Measurements from ENCODE around the gene ADGRL4.

- TF ChIP-seq CTCF (IDR thresholded peaks at IDR 0.05) (no peak), JUNB (IDR thresholded peaks at IDR 0.05) (no peak), KDM1A (IDR thresholded peaks at IDR 0.05; ENCODE audit: low read depth) (no peak), POLR2A (IDR thresholded peaks at IDR 0.05; ENCODE audit: low read length) (no peak), SMC3 (IDR thresholded peaks at IDR 0.05) (no peak), CHD2 (IDR thresholded peaks at IDR 0.05; ENCODE audit: low read length, partially characterized antibody) (no peak), JUN (IDR thresholded peaks at IDR 0.05) (no peak), PBX3 (IDR thresholded peaks at IDR 0.05) (no peak), EHMT2 (IDR thresholded peaks at IDR 0.05; ENCODE audit: low read depth) (no peak), HES2 (IDR thresholded peaks at IDR 0.05) (no peak), CBX8 (IDR thresholded peaks at IDR 0.05) (no peak)
- TF ChIP-seq, protein P1, sequence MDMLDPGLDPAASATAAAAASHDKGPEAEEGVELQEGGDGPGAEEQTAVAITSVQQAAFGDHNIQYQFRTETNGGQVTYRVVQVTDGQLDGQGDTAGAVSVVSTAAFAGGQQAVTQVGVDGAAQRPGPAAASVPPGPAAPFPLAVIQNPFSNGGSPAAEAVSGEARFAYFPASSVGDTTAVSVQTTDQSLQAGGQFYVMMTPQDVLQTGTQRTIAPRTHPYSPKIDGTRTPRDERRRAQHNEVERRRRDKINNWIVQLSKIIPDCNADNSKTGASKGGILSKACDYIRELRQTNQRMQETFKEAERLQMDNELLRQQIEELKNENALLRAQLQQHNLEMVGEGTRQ (IDR thresholded peaks at IDR 0.05): no peak
- TF ChIP-seq, protein P2, sequence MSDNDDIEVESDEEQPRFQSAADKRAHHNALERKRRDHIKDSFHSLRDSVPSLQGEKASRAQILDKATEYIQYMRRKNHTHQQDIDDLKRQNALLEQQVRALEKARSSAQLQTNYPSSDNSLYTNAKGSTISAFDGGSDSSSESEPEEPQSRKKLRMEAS (IDR thresholded peaks at IDR 0.05): no peak
These were observed 88.4 kb downstream of the ADGRL4 start for GRCh38 chr1:78918157-78918556.

Measured in A549 (cell line).